Mucosa of stomach (tissue), 1 donor: ENCODE data around the gene CHRM4.

Experiments
- H3K27me3 ChIP-seq: one replicate; pipeline ENCODE4 v1.7.0; 2013; ENCODE audit warnings: mild to moderate bottlenecking, low read length; ENCODE audit not compliant: control insufficient read depth, insufficient read depth
- H3K36me3 ChIP-seq: one replicate; pipeline ENCODE4 v1.7.0; 2013; ENCODE audit warnings: low read length; ENCODE audit not compliant: control insufficient read depth, insufficient read depth
- H3K4me1 ChIP-seq: one replicate; pipeline ENCODE4 v1.7.0; 2013; ENCODE audit warnings: mild to moderate bottlenecking, low read length; ENCODE audit not compliant: control insufficient read depth, insufficient read depth
- H3K4me3 ChIP-seq: one replicate; pipeline ENCODE4 v1.7.0; 2013; ENCODE audit warnings: low read length
- H3K9ac ChIP-seq: one replicate; pipeline ENCODE4 v1.7.0; 2013; ENCODE audit warnings: mild to moderate bottlenecking, low read length, moderate library complexity
- H3K9me3 ChIP-seq: one replicate; pipeline ENCODE4 v1.7.0; 2013; ENCODE audit warnings: mild to moderate bottlenecking, low read length, moderate library complexity; ENCODE audit not compliant: control insufficient read depth
- donor health status: Pancreatic carcinoma.

Gene CHRM4

GRCh38 chr11:46393231-46393616 lies 1.6 kb upstream of the CHRM4 start:
- Histone ChIP-seq H3K36me3 (peaks cover 5% of the 10 kb centered on the region), H3K27me3 (peaks cover 39% of the 10 kb centered on the region), H3K9me3 (no peaks in the 10 kb centered on the region), H3K4me3 (no peak overlapping the region), H3K4me1 (peaks cover 32% of the 10 kb centered on the region), H3K9ac (no peak overlapping the region)

- Histone ChIP-seq H3K4me1 (peaks cover 32% of the 10 kb centered on the region), H3K36me3 (no peaks in the 10 kb centered on the region), H3K27me3 (peaks cover 45% of the 10 kb centered on the region), H3K9me3 (no peaks in the 10 kb centered on the region), H3K9ac (peak overlapping the region; percentile 28), H3K4me3 (peak overlapping the region; percentile 4)
These were observed 1.1 kb upstream of the CHRM4 start for GRCh38 chr11:46392421-46393230.

DNA sequence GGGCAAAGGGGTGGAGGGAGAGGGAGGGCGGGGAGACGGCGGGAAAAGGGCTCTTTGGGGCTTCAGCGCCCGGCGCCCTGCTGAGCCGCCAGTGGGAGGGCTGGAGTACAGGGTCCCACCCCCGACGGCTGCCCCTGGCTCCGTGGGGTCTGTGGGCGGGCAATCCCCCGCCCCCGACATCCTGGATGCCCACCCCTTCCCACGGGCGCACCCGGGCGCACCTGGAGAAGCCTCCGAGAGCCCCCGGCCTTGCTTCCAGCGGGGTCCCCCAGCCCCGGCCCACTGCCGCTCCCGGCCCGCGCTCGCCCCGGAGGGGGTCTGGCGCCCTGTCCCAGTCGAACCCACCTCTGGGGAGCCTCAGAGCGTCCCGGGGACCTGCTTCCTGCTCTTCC lies 394 bp downstream of the CHRM4 start:
- H3K4me1 ChIP-seq, result peaks cover 37% of the 10 kb centered on the region
- H3K4me3 ChIP-seq, result no peak overlapping the region
- H3K27me3 ChIP-seq, result peaks cover 54% of the 10 kb centered on the region
- H3K9me3 ChIP-seq, result no peaks in the 10 kb centered on the region
- no peak overlapping the region for H3K9ac ChIP-seq
- no peaks in the 10 kb centered on the region for H3K36me3 ChIP-seq

DNA sequence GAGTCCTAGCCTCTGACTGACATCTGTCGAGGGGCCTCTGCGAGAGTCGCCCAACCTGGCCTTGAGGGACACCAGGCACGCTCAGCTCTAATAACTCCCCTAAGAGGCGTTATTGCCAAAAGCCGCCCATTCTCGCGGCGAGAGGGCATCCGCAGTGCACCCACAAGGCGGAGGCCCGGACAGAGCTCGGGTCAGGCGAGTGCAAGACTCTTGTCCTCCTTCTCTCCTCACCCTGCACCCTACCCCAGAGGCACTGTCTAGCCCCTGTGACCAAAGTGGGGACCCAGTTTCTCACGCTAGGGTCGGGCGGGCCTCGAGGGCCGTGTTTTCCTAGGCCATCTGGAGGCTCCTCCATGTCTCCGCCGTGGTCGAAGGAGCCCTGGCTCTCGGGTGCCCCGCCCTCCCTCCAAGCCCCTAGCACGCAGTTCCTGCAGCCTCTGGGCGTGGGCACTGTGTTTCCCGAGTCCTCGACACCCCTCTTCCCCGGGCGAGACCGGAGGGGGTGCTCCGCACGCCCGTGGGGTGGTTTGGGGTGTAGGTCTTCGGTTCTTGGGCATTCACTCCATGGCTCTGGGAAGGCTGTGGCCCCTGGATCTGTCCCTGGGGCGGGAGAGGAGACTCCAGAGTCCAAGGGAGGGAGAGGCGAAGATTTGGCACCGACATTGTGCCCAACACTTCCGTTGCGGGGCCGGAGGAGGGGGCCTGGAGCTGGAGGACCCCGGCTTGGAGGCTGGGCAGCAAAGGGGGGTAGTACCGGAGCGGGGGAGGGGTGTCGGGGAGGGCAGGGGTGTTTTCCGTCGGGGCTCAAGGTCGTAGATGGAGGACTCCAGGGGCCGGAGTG lies 1.0 kb downstream of the CHRM4 start:
- peaks cover 54% of the 10 kb centered on the region for H3K27me3 ChIP-seq
- H3K36me3 ChIP-seq, result no peaks in the 10 kb centered on the region
- peaks cover 37% of the 10 kb centered on the region for H3K4me1 ChIP-seq
- H3K9ac ChIP-seq, result no peak overlapping the region
- H3K9me3 ChIP-seq, result no peaks in the 10 kb centered on the region
- H3K4me3 ChIP-seq, result no peak overlapping the region

- Histone ChIP-seq H3K9ac (no peak overlapping the region), H3K9me3 (no peaks in the 10 kb centered on the region), H3K36me3 (no peaks in the 10 kb centered on the region), H3K27me3 (peaks cover 54% of the 10 kb centered on the region), H3K4me3 (no peak overlapping the region), H3K4me1 (peaks cover 45% of the 10 kb centered on the region)
These were observed 1.9 kb downstream of the CHRM4 start for GRCh38 chr11:46389450-46390330.

DNA sequence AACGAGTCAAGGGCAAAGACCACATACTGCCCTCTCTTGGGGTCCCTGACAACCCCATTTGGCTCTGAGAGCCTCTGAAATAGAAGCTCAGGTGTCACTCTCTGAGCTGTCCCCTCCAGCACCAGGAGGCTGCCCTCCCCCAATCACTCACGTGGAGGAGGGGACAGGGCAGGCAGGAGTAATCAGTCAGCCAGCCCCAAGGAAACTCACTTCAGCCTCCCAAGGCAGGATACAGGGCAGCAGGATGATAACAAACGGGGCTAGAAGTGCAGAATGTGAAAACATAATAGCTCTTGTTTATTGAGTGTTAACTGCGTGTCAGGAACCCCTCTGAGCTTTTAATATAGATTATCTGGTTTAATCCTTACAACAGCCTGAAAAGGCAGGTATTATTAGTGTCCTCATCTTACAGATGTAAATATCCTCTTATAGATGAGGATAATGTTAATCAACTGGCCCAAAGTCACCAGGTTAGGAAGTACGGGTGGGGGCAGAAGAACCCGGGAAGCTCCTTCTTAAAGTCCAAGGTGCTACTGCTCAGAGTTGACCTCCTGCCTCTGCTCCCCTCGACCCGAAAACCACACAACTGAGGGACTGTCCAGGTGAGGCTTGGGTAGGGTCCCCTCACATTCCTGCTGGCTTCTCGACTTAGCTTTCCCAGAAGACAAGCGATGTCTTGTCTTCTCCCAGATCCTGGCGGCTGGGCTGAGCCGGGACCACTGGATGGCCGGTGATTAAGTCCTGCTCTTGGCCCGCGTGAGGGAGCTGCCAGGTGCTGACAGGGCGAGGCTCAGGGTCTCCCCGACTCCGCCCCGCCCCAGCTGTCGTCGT lies 2.7 kb downstream of the CHRM4 start:
- Histone ChIP-seq H3K36me3 (no peaks in the 10 kb centered on the region), H3K9me3 (no peaks in the 10 kb centered on the region), H3K4me1 (peaks cover 51% of the 10 kb centered on the region), H3K9ac (no peak overlapping the region), H3K27me3 (peaks cover 54% of the 10 kb centered on the region), H3K4me3 (no peak overlapping the region)

DNA sequence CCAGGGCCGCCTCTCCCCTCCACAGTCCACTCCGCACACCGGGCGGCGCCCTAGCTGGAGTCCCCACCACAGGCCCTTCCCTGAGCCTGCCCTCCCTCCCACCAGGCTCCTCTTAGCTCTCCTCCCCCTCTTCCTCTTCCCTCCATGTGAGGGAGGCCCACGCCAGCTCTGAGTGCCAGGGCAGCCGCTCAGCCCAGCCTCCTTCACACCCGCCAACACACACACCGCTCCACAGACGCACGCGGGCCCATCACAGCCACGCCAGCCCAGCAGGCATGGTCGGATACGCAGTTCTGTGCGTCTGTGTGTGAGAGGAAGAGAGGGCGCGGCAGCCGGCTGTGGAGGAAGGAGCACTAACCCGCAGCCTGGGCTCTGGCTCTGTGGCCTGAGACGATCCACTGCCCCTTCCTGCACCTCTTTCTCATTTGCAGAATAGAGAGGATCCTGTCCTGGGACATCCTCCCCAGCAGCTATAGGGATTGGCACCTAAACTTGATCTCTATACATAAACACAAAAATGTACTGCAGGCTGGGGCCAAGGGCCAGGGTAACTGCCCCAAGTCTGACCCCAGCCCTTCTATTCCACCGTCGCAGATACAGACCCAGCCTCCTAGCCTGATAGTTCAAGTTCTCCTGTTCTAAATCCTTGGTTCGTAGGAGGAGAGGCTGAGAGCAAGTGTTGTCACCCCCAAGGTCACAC lies 3.5 kb downstream of the CHRM4 start:
- peaks cover 56% of the 10 kb centered on the region for H3K4me1 ChIP-seq
- H3K36me3 ChIP-seq, result no peaks in the 10 kb centered on the region
- H3K4me3 ChIP-seq, result no peak overlapping the region
- no peaks in the 10 kb centered on the region for H3K9me3 ChIP-seq
- H3K9ac ChIP-seq, result no peak overlapping the region
- H3K27me3 ChIP-seq, result peaks cover 55% of the 10 kb centered on the region

DNA sequence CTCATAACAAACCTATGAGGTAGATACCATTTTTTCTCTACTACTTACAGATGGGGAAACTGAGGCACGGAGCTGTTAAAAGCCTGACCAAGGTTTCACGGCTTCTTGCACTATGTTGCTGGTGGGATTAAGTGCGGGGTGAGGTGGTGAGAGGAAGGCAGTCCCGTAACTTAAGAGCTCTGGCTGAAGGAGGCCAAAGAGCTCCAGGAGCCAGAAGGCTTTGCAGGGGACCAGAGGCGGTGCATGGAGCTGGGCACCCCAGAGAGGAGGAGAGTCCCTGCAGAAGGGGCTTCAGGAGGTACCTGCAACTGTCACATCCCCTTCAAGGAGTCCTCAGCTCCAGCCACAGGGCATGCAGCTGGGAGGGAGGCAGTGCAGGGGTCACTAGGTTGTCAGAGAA lies 4.1 kb downstream of the CHRM4 start:
- Histone ChIP-seq H3K36me3 (no peaks in the 10 kb centered on the region), H3K4me3 (no peak overlapping the region), H3K9ac (no peak overlapping the region), H3K4me1 (peaks cover 56% of the 10 kb centered on the region), H3K9me3 (no peaks in the 10 kb centered on the region), H3K27me3 (peaks cover 59% of the 10 kb centered on the region)

DNA sequence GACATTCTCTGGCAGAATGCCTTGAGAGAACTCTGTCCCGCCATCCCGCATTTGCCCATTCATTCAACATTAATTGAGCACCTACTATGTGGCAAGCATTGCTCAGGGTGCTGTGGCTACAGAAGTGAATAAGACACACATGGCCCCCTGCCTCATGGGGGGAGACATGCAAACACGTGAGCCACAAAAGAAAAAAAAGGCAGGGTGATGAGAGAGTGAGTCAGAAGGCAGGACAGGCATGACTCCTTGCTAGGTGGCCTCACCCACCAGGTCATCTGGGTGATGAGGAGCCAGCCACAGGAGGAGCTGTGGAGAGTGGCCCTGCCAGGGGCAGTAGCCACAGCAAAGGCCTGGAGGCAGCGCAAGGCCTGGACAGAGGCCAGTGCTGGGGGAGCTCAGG lies 4.9 kb downstream of the CHRM4 start:
- Histone ChIP-seq H3K9me3 (no peaks in the 10 kb centered on the region), H3K36me3 (no peaks in the 10 kb centered on the region), H3K9ac (no peak overlapping the region), H3K4me3 (no peak overlapping the region), H3K27me3 (peaks cover 63% of the 10 kb centered on the region), H3K4me1 (peaks cover 60% of the 10 kb centered on the region)

GRCh38 chr11:46386005-46386578 lies 5.5 kb downstream of the CHRM4 start:
- Histone ChIP-seq H3K4me1 (peaks cover 60% of the 10 kb centered on the region), H3K4me3 (no peak overlapping the region), H3K36me3 (no peaks in the 10 kb centered on the region), H3K27me3 (peaks cover 59% of the 10 kb centered on the region), H3K9me3 (no peaks in the 10 kb centered on the region), H3K9ac (no peak overlapping the region)
